ENCODE measurements around the gene HSFY2. TPM values are rescaled to one million over a fixed set of nuclear protein-coding genes. Genes with fewer than 3 reads are reported as not detected.
"Not testable (repeated sequence)": the region's sequence is repeated elsewhere in the genome, so short reads cannot be mapped to it uniquely, and the experiment has no call there.

Gene HSFY2
- total and polyA plus RNA-seq, 9 of the 15 experiments (the other 6 are each of a cell fraction or from before 2014, with no cell fraction given): not detected

DNA sequence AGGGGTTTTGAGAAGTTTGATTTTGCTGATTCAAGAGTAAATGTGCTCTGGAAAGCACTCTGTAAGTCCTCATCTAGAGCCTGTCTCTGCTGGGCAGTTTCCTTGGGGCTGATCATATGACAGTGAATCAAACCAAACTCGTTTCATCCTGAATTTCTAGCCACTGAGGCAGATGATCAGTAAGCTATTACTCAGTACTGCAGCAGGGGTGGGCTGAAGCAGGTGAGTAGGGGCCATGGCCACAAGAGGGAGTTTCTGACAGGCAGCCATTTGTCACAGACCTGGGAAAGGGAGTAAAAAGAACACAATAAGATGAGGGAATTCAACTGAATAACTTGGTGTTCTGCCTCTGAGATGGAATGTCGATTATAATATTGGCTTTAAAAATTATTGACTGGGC, 19.5 kb downstream of the HSFY2 start:
- H2AFZ ChIP-seq (ENCODE audit: low read depth, low read length); H3K79me2 ChIP-seq (ENCODE audit: control insufficient read depth, insufficient read depth, low read length); CTCF ChIA-PET (ENCODE audit: low intra/inter-chr PET ratio); H3K36me3 ChIP-seq (ENCODE audit: control insufficient read depth, insufficient read depth, low read length); BruUV-seq (replicated peaks); FAIRE-seq; H3K4me3 ChIP-seq; DNase-seq (ENCODE audit: extremely low read depth in 1 of 4, low spot score in 3 of 4); in situ Hi-C loops (cut with MboI); intact Hi-C loops (cut with micrococcal nuclease); H3K27me3 ChIP-seq (ENCODE audit: control insufficient read depth in 2 of 2, insufficient read depth in 2 of 2, low read length in 2 of 2); H3K9me3 ChIP-seq (replicated peaks; ENCODE audit: control insufficient read depth, insufficient read depth, low read depth, low read length); H3K27ac ChIP-seq (ENCODE audit: extremely low read depth, low read depth, low read length); POLR2A ChIA-PET; H3K4me1 ChIP-seq (replicated peaks in 1 of 2; ENCODE audit: control insufficient read depth in 2 of 2, insufficient read depth in 2 of 2, low read length in 2 of 2); H3K9ac ChIP-seq (ENCODE audit: insufficient read depth in 1 of 2, low read depth in 2 of 2, low read length in 2 of 2); H3K9me1 ChIP-seq (ENCODE audit: control insufficient read depth, insufficient read depth, low read length); ATAC-seq; H3K4me2 ChIP-seq (ENCODE audit: insufficient read depth, low read length); H4K20me1 ChIP-seq (replicated peaks; ENCODE audit: control insufficient read depth, insufficient read depth, low read length): not testable (repeated sequence)
- no CpG with 5 or more reads among the region's 2 CpGs for WGBS (ENCODE audit: insufficient coverage, low coverage, missing lambda C conversion rate)

DNA sequence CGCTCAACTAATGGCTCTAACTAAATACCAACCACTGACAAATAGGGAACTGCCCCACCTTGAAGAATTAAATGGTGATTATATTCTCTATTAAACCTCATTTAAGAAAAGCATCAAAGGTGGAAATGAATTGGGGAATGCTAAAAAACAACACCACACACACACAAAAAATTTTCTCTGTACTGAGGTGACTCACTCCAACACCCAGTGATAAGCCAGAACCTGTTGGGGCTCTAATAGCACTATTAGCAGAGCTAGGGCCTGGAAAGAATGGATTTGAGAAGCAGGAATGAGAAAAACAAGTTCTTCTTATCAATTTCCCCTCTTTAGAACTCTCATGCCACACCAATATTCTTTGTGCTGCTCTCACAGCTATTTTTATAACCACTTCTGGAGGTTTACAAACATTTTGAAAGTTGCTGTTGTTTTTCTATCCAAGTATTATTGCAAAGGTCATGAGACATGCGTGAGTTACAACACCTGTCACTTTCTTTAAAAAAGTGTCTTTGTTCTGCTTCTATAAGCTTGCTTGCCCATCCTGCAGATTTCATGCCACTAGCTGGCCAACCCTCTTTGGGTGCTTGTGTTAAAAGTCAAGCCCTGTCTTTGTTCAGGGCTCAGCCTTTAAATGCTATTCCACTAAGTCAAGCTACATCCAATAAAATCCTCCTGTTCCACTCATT, 20.3 kb downstream of the HSFY2 start:
- ATAC-seq; DNase-seq (ENCODE audit: extremely low read depth in 1 of 4, low spot score in 3 of 4); H3K9me3 ChIP-seq (replicated peaks; ENCODE audit: control insufficient read depth, insufficient read depth, low read depth, low read length); H3K4me2 ChIP-seq (ENCODE audit: insufficient read depth, low read length); in situ Hi-C loops (cut with MboI); intact Hi-C loops (cut with micrococcal nuclease); CTCF ChIA-PET (ENCODE audit: low intra/inter-chr PET ratio); H3K27me3 ChIP-seq (ENCODE audit: control insufficient read depth in 2 of 2, insufficient read depth in 2 of 2, low read length in 2 of 2); BruUV-seq (replicated peaks); POLR2A ChIA-PET; H4K20me1 ChIP-seq (replicated peaks; ENCODE audit: control insufficient read depth, insufficient read depth, low read length); H3K36me3 ChIP-seq (ENCODE audit: control insufficient read depth, insufficient read depth, low read length); H3K4me1 ChIP-seq (replicated peaks in 1 of 2; ENCODE audit: control insufficient read depth in 2 of 2, insufficient read depth in 2 of 2, low read length in 2 of 2); FAIRE-seq; H3K4me3 ChIP-seq; H3K27ac ChIP-seq (ENCODE audit: extremely low read depth, low read depth, low read length); H3K9me1 ChIP-seq (ENCODE audit: control insufficient read depth, insufficient read depth, low read length); H2AFZ ChIP-seq (ENCODE audit: low read depth, low read length); H3K79me2 ChIP-seq (ENCODE audit: control insufficient read depth, insufficient read depth, low read length); H3K9ac ChIP-seq (ENCODE audit: insufficient read depth in 1 of 2, low read depth in 2 of 2, low read length in 2 of 2): not testable (repeated sequence)
- no CpG with 5 or more reads among the region's 2 CpGs for WGBS (ENCODE audit: insufficient coverage, low coverage, missing lambda C conversion rate)

DNA sequence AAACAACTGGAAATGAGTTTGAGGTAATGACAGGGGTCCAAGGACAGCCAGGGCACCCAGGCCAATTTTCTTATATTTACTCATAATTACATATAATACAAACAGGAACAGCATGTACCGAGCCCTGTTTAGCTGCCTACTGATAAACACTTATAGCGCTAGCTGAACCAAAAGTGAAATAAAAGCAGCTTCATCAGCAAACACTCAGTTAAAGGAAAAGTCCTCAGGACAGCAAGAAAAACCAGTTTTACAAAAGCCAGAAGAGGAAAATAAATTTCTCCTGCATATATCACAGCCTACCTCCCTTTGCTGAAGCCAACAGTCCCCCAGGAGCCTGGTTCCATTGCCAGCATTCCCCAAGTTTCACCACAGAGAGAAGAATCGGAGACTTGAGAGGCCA, 49.8 kb downstream of the HSFY2 start:
- POLR2A ChIA-PET; H3K9me1 ChIP-seq (ENCODE audit: control insufficient read depth, insufficient read depth, low read length); H3K27me3 ChIP-seq (ENCODE audit: control insufficient read depth in 2 of 2, insufficient read depth in 2 of 2, low read length in 2 of 2); DNase-seq (ENCODE audit: extremely low read depth in 1 of 4, low spot score in 3 of 4); H3K79me2 ChIP-seq (ENCODE audit: control insufficient read depth, insufficient read depth, low read length); H3K9ac ChIP-seq (ENCODE audit: insufficient read depth in 1 of 2, low read depth in 2 of 2, low read length in 2 of 2); CTCF ChIA-PET (ENCODE audit: low intra/inter-chr PET ratio); ATAC-seq; H4K20me1 ChIP-seq (replicated peaks; ENCODE audit: control insufficient read depth, insufficient read depth, low read length); H3K36me3 ChIP-seq (ENCODE audit: control insufficient read depth, insufficient read depth, low read length); in situ Hi-C loops (cut with MboI); H3K27ac ChIP-seq (ENCODE audit: extremely low read depth, low read depth, low read length); BruUV-seq (replicated peaks); H3K4me2 ChIP-seq (ENCODE audit: insufficient read depth, low read length); H3K9me3 ChIP-seq (replicated peaks; ENCODE audit: control insufficient read depth, insufficient read depth, low read depth, low read length); H2AFZ ChIP-seq (ENCODE audit: low read depth, low read length); H3K4me3 ChIP-seq; FAIRE-seq; H3K4me1 ChIP-seq (replicated peaks in 1 of 2; ENCODE audit: control insufficient read depth in 2 of 2, insufficient read depth in 2 of 2, low read length in 2 of 2); intact Hi-C loops (cut with micrococcal nuclease): not testable (repeated sequence)
- WGBS (ENCODE audit: insufficient coverage, low coverage, missing lambda C conversion rate): no CpG with 5 or more reads among the region's 3 CpGs

Measured in K562 (cell line).